Calu3 (cell line): ENCODE data around the gene SH3RF1. TPM values are rescaled to one million over a fixed set of nuclear protein-coding genes. Genes with fewer than 3 reads are reported as not detected.
"Not testable (repeated sequence)": the region's sequence is repeated elsewhere in the genome, so short reads cannot be mapped to it uniquely, and the experiment has no call there.

ENCODE experiments used
- BruUV-seq: library from RNA; stranded (reverse); fragments of 400-500 nt; replicated peaks from 2 replicates; lab custom pipeline; 2021; lab: Mats Ljungman, UMichigan
- CTCF ChIA-PET: fragments of 300-600 bp; sonication (Branson Sonifier 250); formaldehyde crosslinking; loops from one replicate; lab custom pipeline; 2022; ENCODE audit warnings: antibody characterized with exemption; lab: Charles Lee
- DNase-seq: peaks from one replicate; pipeline ENCODE4 v3.0.0; 2022
- H3K27ac Mint-ChIP-seq: one replicate; pipeline ENCODE4 v1.8.0; 2022; ENCODE audit warnings: mixed read lengths; ENCODE audit not compliant: unreplicated experiment
- H3K27me3 Mint-ChIP-seq: one replicate; pipeline ENCODE4 v1.8.0; 2022; ENCODE audit warnings: mixed read lengths; ENCODE audit not compliant: unreplicated experiment
- H3K36me3 Mint-ChIP-seq: one replicate; pipeline ENCODE4 v1.8.0; 2022; ENCODE audit warnings: mild to moderate bottlenecking, moderate library complexity, mixed read lengths; ENCODE audit not compliant: insufficient read depth, unreplicated experiment
- H3K4me1 Mint-ChIP-seq: one replicate; pipeline ENCODE4 v1.8.0; 2022; ENCODE audit warnings: mild to moderate bottlenecking, low read depth, mixed read lengths; ENCODE audit not compliant: unreplicated experiment
- H3K4me3 Mint-ChIP-seq: one replicate; pipeline ENCODE4 v1.8.0; 2022; ENCODE audit warnings: mild to moderate bottlenecking, low read depth, moderate library complexity, mixed read lengths; ENCODE audit not compliant: unreplicated experiment
- H3K9me3 Mint-ChIP-seq: one replicate; pipeline ENCODE4 v1.8.0; 2022; ENCODE audit warnings: low read depth, mixed read lengths; ENCODE audit not compliant: unreplicated experiment
- intact Hi-C: fragments of 100-400 bp; cut with micrococcal nuclease; formaldehyde crosslinking; loops from one replicate; pipeline ENCODE4 v1.10.0; 2022; ENCODE audit not compliant: unreplicated experiment
- total RNA-seq: library from RNA; stranded (reverse); gene quantifications from 2 replicates; pipeline ENCODE4 v1.2.3, GENCODE V29; 2022
- TF ChIP-seq, protein P1 (sequence below): fragments of 200-600 bp; IDR thresholded peaks from one replicate; pipeline ENCODE4 v1.8.0; 2022; ENCODE audit warnings: antibody characterized with exemption; ENCODE audit not compliant: unreplicated experiment

The SH3RF1 gene
- total RNA-seq, 1 experiment from 2014 or later, result 70.1 TPM

DNA sequence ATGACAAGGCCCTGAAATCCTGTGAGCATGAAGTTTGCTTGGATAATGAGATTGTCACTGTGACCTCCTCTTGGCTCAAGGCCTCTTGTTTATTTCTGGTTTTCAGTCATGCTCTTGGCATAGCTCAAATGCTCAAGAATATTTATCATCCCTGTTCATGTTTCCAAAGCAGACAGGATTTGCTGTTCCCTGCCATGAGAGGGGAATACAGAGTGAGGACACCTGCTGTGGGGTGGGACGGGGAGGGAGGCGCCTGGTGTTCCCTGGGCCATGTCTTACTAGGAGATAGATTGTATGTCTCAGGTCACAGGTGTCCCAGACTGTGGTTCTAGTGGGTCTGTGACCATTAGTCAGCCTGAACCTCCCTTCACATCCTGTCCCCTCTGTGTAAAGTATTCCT is 34.9 kb upstream of the SH3RF1 start:
- CTCF ChIA-PET, result no interaction called here
- H3K27ac Mint-ChIP-seq, result no peak overlapping the region
- H3K4me3 Mint-ChIP-seq, result no peak overlapping the region
- no peaks in the 10 kb centered on the region for H3K27me3 Mint-ChIP-seq
- no peaks in the 10 kb centered on the region for H3K4me1 Mint-ChIP-seq
- H3K9me3 Mint-ChIP-seq, result no peaks in the 10 kb centered on the region
- no peak for DNase-seq
- TF ChIP-seq, protein P1, sequence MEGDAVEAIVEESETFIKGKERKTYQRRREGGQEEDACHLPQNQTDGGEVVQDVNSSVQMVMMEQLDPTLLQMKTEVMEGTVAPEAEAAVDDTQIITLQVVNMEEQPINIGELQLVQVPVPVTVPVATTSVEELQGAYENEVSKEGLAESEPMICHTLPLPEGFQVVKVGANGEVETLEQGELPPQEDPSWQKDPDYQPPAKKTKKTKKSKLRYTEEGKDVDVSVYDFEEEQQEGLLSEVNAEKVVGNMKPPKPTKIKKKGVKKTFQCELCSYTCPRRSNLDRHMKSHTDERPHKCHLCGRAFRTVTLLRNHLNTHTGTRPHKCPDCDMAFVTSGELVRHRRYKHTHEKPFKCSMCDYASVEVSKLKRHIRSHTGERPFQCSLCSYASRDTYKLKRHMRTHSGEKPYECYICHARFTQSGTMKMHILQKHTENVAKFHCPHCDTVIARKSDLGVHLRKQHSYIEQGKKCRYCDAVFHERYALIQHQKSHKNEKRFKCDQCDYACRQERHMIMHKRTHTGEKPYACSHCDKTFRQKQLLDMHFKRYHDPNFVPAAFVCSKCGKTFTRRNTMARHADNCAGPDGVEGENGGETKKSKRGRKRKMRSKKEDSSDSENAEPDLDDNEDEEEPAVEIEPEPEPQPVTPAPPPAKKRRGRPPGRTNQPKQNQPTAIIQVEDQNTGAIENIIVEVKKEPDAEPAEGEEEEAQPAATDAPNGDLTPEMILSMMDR, result no peak
- no TSS peak for BruUV-seq
- intact Hi-C loops, result no loop called here
- H3K36me3 Mint-ChIP-seq, result no peaks in the 10 kb centered on the region

GRCh38 chr4:169305173-169305572 is 34.4 kb upstream of the SH3RF1 start:
- Mint-ChIP-seq H3K36me3 (no peaks in the 10 kb centered on the region), H3K27me3 (no peaks in the 10 kb centered on the region), H3K4me3 (no peak overlapping the region), H3K27ac (no peak overlapping the region), H3K9me3 (no peaks in the 10 kb centered on the region), H3K4me1 (no peaks in the 10 kb centered on the region)
- CTCF ChIA-PET, result no interaction called here
- TF ChIP-seq, protein P1, result no peak
- intact Hi-C loops, result no loop called here
- DNase-seq, result no peak
- no TSS peak for BruUV-seq

- Mint-ChIP-seq H3K36me3 (no peaks in the 10 kb centered on the region), H3K27me3 (no peaks in the 10 kb centered on the region), H3K4me3 (no peak overlapping the region), H3K27ac (no peak overlapping the region), H3K4me1 (no peaks in the 10 kb centered on the region), H3K9me3 (no peaks in the 10 kb centered on the region)
- BruUV-seq, result no TSS peak
- intact Hi-C loops, result no loop called here
- CTCF ChIA-PET, result no interaction called here
- TF ChIP-seq, protein P1, result no peak
- no peak for DNase-seq
Measured at GRCh38 chr4:169295822-169296221, 25.1 kb upstream of the SH3RF1 start.

- CTCF ChIA-PET, result no interaction called here
- TF ChIP-seq, protein P1, result no peak
- no peak overlapping the region for H3K27ac Mint-ChIP-seq
Measured at GRCh38 chr4:169293343-169294176, 22.8 kb upstream of the SH3RF1 start.

GRCh38 chr4:169287983-169288382 is 17.2 kb upstream of the SH3RF1 start:
- intact Hi-C loops, DNase-seq, BruUV-seq, CTCF ChIA-PET, H3K27me3 Mint-ChIP-seq, H3K9me3 Mint-ChIP-seq, H3K4me3 Mint-ChIP-seq, H3K27ac Mint-ChIP-seq, H3K36me3 Mint-ChIP-seq, H3K4me1 Mint-ChIP-seq: not testable (repeated sequence)

More at GRCh38 chr4:169293343-169294176, 22.8 kb upstream of the SH3RF1 start:
- H3K4me1 Mint-ChIP-seq, result no peaks in the 10 kb centered on the region
- no peaks in the 10 kb centered on the region for H3K9me3 Mint-ChIP-seq
- no peak for DNase-seq
- H3K27me3 Mint-ChIP-seq, result no peaks in the 10 kb centered on the region
- no peaks in the 10 kb centered on the region for H3K36me3 Mint-ChIP-seq
- H3K4me3 Mint-ChIP-seq, result no peak overlapping the region
- BruUV-seq, result no TSS peak
- intact Hi-C loops, result no loop called here
